AML-193 (cell line): ENCODE data around the gene TPST1.
"Not testable (repeated sequence)": the region's sequence is repeated elsewhere in the genome, so short reads cannot be mapped to it uniquely, and the experiment has no call there.

Source experiments
- DNase-seq, 2 experiments: peaks; one replicate each; lab custom pipeline; 2025; lab: John Stamatoyannopoulos, UW

TPST1 gene

GRCh38 chr7:66379542-66380160, 174.5 kb downstream of the TPST1 start:
- no peak for DNase-seq

GRCh38 chr7:66380272-66380888, 175.2 kb downstream of the TPST1 start:
- DNase-seq = no peak

GRCh38 chr7:66382182-66382923, 177.2 kb downstream of the TPST1 start:
- DNase-seq = peak; percentile 16 to 42

GRCh38 chr7:66385191-66385905, 180.2 kb downstream of the TPST1 start:
- DNase-seq = not testable (repeated sequence)

GRCh38 chr7:66395128-66395571, 190.0 kb downstream of the TPST1 start:
- not testable (repeated sequence) for DNase-seq

- DNase-seq = not testable (repeated sequence)
Observed at GRCh38 chr7:66396052-66396451, 190.9 kb downstream of the TPST1 start.

GRCh38 chr7:66398841-66399240, 193.7 kb downstream of the TPST1 start:
- DNase-seq = not testable (repeated sequence)

GRCh38 chr7:66399566-66399965, 194.4 kb downstream of the TPST1 start:
- no peak for DNase-seq

- no peak for DNase-seq
Observed at GRCh38 chr7:66400400-66400799, 195.3 kb downstream of the TPST1 start.

GRCh38 chr7:66401126-66401525, 196.0 kb downstream of the TPST1 start:
- DNase-seq = not testable (repeated sequence)

GRCh38 chr7:66401932-66402331, 196.8 kb downstream of the TPST1 start:
- DNase-seq = not testable (repeated sequence)

GRCh38 chr7:66403564-66403963, 198.4 kb downstream of the TPST1 start:
- no peak for DNase-seq

- no peak for DNase-seq
Observed at GRCh38 chr7:66409493-66409892, 204.4 kb downstream of the TPST1 start.
